Myocyte (in vitro differentiated cells): ENCODE results near the gene IKBKG. TPM values are rescaled to one million over a fixed set of nuclear protein-coding genes. Genes with fewer than 3 reads are reported as not detected.
"Not testable (repeated sequence)": the region's sequence is repeated elsewhere in the genome, so short reads cannot be mapped to it uniquely, and the experiment has no call there.

Experiments used
- DNase-seq: peaks from one replicate; pipeline ENCODE4 v3.0.0-alpha.2; 2012; ENCODE audit warnings: low read depth
- total RNA-seq: library from RNA; depleted of rRNA; stranded (reverse); fragments of >200 nt; gene quantifications from 2 replicates; pipeline ENCODE4 v1.2.3, GENCODE V29; 2014

IKBKG gene
- total RNA-seq, 1 donor from 2014 or later: 14.0 TPM

DNA sequence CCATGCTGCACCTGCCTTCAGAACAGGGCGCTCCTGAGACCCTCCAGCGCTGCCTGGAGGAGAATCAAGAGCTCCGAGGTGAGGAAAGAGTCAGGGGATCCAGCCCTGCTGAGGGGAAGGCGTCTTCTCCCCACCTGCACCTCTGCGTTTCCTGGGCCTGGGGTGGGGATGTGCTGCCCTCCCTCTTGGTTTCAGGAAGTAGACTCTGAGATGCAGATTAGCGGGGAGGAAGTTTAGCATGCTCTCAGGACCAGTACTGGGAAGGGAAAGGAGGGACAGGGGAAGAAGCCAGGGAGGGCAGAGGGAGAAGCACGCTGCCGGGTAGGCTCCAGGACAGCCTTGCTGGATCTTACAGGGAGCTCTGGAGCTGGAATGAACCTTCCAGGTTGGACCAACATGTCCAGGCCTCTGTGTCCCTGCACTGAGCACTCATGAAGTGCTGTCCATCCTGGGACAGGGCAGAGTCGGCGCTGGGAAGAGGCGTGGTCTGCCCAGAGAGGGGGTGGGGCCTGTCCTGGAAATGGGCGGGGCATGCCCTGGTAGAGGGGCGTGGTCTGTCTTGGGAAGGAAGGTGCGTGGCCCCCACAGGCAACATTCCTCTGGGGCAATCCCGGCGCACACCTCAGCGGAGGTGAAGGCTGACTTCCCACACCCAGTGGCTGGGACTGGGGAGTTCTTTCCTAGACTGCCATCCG lies 4.8 kb downstream of the IKBKG start:
- not testable (repeated sequence) for DNase-seq

DNA sequence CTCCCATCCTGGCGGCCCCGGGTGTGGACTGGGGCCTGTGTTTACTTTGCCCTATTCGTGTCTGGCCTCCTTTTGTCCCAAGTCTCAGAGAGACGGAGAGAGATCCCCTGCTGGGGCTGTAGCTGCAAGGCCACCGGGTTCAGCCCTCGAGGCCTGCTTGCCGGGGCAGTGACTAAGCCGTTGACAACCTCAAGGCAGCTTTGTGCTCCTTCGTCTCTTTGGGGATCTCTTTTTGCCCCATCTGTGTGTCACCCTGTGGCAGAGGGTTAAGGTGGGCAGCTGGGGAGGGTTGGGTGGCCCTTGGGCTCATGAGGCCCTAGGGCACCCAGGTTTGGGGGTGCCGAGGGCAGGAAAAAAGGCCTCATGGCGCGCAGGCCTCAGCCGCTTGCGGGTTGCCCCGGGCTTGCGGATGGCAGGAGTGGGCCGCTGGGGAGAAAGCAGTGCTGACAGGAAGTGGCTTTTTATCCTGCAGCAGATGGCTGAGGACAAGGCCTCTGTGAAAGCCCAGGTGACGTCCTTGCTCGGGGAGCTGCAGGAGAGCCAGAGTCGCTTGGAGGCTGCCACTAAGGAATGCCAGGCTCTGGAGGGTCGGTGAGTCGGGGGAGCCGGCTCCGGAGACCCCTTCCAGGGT lies 10.8 kb downstream of the IKBKG start:
- not testable (repeated sequence) for DNase-seq

DNA sequence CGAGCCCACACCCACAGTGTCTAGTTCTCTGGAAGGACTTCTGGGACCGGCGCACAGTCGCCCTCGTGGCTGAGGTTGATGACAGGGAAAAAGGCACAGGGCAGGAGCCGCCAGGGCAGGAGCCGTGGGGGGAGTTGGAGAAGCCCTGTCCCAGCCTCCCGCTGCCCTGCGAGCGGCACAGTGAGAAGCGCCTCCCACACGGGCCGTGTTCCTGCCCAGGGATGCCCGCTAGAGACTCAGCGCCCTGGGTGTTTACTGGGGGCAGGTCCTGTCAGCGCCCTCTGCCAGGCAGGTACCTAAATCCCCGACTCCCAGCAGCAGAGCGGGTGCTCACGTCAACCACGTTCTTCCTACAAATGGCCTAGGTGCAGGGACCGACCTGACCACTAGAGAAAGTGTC lies 11.5 kb downstream of the IKBKG start:
- DNase-seq: not testable (repeated sequence)

DNA sequence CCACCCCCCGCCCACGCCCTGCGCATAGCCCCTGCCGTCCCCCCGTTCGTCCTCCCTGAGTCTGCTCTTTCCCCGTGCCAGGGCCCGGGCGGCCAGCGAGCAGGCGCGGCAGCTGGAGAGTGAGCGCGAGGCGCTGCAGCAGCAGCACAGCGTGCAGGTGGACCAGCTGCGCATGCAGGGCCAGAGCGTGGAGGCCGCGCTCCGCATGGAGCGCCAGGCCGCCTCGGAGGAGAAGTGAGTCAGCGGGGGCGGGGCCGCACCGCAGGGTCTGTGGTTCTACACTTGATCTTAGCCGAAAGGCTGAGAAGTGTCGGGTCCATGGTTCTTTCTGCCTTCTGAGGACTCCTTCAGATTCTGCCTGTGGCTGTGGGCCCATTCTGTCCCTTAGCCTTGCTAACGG lies 12.9 kb downstream of the IKBKG start:
- DNase-seq: not testable (repeated sequence)

DNA sequence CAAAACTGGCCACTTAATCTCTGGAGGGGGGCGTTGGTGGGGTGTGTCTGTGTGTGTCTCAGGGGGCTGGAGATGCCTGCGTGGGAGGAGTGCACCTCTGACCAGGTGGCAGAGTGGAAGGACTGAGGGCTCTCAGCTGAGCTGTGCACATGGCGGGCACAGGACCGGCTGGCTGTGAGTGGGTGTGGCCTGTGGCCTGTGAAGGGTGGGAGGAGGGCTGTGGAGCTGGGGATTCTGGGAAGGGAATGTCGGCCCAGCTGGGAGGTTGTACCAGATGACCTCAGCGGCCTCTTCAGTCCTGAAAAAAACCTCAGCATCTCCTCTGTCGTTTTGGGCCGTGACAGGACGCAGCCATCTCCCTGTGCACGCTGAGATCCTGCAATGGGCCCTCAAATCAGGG lies 14.9 kb downstream of the IKBKG start:
- not testable (repeated sequence) for DNase-seq

DNA sequence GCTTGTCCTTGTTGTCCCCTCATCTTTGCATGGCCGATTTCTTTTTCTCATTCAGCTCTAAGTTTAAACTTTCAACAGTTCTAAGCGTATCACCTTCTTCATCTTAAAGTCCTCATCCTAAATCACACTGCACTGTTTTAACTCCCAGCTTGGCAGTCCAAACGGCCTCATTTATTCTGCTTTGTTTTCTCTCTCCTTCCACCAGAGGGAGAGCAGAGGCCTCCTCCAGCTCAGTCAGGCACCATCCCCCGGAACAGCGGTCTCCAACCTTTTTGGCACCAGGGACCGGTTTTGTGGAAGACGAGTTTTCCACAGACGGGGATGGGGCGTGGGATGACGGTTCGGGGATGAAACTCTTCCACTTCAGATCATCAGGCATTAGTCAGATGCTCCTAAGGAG lies 22.9 kb downstream of the IKBKG start:
- DNase-seq: not testable (repeated sequence)

DNA sequence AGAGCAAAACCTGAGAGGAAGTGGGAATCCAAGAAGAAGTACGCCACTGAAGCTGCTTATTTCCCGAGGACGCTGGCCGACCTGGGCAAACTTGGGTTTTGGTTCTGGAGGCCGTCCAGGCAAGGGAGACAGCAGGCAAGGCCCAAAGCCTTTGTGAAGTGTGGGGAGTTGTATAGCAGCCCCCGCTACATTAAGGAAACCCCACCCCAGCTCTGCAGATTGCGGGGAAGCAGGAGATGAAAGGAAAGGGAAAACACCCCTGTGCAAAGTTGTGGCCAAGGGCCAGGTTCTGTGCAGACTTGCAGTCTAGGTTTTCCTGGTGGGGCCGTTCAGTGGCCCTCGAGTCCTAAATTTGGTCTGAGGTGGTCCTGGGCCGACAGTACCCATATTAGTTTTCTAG lies 25.6 kb downstream of the IKBKG start:
- not testable (repeated sequence) for DNase-seq

DNA sequence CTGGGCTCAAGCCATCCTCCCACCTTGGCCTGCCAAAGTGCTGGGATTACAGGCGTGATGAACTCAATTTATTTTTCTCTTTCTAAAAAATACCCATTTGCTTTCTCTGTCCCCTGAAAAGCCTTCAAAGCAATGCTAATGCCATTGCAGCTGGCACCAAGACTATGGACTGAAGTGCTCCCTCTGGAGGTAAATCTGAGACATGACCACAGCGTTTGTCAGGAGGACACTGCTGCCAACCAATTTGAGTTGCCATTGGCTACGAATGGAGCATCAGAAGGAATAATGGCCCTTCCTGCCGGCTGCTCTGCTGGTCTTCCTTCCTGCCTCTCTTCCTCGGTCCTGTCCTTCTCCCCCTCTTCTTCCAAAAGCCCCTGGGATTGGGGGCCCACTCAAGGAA lies 27.7 kb downstream of the IKBKG start:
- not testable (repeated sequence) for DNase-seq

DNA sequence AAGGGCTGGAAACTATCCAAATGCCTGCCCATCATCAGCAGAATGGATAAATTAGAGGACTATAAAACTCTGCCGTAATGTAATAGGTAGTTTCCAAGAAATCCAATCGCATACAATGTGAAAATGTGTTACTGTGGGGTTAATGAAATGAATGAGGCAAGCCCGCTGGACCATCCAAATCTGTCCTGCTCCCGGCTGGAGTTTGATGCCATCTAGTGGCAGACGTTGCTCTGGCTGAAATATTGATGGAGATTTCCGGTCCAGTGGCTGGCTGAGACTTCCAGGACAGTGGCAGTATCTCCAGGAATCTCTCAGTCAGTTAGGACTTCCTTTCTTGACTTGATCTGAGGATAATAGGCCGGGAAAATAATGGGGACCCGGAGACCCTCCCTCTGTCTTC lies 35.6 kb downstream of the IKBKG start:
- not testable (repeated sequence) for DNase-seq

DNA sequence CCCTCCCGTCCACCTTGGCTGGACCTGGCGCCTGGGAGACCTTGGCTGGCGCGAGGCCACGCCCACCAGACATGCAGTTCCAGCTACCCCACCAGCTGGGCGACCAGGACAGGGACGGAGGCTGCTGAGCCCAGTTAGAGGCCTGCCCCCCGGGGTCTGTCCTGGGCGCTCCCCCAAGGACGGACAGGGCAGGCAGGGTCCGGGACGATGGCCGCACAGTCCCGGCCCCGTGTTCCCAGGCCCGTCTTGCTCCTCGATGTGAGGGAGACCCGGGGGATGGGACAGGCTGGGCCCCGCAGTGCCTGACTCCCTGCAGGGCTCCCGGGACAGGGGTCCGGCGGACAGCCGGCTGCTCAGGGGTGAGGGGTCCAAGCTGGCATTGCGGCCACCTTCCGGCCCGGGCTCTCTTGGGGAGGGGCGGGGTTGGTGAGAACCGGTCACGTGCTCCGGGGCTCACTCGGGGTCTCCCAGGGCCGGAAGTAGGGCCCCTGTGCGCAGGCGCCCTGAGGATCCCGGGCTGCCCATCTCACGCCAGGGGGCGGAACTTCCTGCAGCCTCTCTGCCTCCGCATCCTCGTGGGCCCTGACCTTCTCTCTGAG lies 37.3 kb downstream of the IKBKG start, which contains the start of gene CTAG1A:
CTAG1A (plus strand) TSS at position 549 of the 599 bp plus-strand sequence. CDS start 74 bp downstream, outside the sequence.
- not testable (repeated sequence) for DNase-seq

DNA sequence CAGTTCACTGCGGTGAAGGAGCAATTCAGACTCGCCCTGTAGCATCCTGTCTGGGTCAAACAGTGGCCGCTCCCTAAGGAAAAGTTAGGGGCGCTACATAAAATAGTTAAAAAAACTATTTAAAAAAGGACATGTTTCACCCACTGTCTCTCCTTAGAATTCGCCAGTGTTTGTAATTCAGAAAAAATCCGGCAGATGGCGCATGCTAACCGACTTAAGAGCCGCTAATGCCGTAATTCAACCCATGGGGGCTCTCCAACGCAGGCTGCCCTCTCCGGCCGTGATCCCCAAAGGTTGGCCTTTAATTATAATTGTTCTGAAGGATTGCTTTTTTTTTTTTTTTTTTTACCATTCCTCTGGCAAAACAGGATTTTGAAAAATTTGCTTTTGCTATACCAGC lies 43.0 kb downstream of the IKBKG start:
- not testable (repeated sequence) for DNase-seq

DNA sequence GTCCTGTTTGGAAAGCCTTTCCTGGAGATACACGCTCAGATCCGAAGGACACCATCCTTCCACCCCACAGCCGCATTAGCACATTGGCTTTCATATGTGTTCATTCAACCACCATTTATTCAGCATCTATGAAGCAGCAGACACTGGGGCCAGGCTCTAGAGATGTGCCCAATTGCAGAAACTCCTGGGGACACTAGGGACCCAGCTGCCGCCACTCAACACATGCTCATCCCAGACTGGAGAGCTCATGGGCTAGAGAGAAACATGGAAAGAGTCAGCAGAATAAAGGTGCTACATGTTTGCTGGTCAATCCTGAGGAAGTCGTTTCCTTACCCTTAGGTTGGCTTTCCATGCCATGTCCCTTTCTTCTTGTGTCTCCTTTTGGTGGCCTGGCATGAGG lies 45.1 kb downstream of the IKBKG start:
- no peak for DNase-seq

DNA sequence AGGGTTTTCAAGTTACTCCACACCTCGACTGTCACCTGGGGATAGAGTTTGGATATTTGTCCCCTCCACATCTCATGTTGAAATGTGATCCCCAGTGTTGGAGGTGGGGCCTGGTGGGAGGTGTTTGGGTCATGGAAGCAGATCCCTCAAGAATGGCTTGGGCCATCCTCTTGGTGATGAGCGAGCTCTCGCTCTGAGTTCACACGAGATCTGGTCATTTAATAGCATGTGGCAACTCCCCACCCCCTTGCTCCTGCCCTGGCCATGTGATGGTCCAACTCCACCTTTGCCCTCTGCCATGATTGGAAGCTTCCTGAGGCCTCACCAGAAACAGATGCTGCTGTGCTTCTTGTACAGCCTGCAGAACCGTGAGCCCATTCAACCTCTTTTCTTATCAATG lies 45.8 kb downstream of the IKBKG start:
- DNase-seq: no peak

DNA sequence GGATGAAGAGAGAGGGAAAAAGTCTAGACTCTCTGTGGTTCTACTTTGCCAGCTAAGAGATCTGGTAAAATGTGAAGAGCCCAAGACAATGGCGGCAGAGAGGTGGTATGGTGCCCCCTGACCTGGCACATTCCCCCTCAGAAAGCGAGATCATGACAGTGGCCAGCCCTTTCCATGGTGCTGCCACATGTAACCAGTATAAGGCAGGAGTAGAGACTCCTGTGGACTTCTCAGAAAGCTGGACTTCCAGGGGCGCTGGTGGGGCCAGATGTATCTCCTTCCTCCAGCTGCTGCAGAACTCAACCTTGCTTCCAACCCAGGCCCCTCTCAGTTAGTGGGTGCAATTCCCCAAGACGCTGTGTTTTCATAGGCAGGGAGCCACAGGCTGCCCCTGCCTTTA lies 47.1 kb downstream of the IKBKG start:
- DNase-seq: no peak

DNA sequence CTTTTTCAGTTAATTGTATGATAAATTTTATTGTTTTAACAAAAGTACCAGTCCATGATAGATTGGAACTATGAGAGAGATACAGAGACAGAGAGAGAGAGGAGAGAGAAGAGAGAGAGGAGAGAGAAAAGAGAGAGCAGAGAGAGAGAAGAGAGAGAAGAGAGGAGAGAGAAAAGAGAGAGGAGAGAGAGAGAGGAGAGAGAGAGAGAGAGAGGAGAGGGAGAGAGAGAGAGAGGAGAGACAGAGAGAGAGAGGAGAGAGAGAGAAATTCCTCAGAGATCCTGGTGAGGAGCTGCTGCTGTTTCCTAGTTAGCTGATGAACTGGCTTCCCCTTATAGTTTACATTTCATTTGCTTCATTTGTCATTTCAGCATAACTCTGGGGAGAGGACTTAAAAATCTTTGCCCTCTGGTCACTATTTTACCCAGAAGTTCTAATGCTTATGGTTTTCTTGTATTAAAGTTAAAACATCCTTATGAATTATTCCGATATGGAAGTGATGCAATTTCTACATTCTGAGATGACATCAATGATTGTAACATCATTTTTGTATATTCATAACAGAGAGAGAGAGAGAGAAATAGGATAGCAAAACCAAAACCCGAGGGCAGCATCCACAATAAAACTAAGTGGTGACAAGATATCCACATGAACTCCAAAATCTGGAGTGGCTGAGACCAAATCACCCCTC lies 48.3 kb downstream of the IKBKG start:
- no peak for DNase-seq

DNA sequence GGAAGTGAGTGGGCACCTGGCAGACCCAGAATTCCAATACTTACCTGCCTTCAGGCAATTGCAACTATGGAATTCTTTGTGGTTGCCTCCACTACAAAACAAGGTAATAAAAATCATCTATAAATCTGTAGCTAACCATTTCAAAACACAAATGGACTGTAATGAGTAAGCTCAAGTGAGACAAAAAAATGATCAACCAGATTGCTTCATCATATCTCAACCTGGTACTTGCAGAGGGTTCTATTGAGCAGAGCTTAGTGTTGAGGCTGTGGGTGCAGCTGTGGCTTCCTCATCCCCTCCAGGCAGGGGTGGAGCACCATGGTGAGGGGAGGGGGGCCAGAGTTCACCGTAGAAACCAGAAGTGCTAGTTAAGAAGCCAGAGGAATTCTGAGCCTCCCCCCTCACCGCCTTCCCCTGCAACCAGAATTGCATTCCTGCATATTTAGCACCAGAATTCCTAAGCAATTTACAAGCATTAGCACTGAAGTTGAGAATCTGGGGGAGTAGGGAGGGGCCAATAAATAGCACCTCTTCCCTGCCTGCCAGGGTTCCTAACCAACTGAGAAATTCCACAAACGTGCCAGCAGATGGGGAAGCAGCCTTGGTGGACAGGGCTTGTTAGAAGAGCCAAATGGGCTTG lies 49.0 kb downstream of the IKBKG start:
- peak; percentile 47 for DNase-seq

DNA sequence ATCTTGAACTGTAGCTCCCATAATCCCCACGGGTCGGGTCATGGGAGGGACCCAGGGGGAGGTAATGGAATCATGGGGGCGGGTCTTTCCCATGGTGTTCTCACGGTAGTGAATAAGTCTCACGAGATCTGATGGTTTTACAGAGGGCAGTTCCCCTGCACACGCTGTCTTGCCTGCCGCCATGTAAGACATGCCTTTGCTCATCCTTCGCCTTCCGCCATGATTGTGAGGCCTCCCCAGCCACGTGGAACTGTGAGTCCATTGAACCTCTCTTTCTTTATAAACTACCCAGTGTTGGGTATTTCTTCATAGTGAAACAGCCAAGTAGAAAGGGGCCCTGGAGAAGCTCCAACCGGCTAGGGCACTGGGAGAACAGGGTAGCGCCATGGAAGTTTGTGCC lies 49.8 kb downstream of the IKBKG start:
- DNase-seq: no peak

DNA sequence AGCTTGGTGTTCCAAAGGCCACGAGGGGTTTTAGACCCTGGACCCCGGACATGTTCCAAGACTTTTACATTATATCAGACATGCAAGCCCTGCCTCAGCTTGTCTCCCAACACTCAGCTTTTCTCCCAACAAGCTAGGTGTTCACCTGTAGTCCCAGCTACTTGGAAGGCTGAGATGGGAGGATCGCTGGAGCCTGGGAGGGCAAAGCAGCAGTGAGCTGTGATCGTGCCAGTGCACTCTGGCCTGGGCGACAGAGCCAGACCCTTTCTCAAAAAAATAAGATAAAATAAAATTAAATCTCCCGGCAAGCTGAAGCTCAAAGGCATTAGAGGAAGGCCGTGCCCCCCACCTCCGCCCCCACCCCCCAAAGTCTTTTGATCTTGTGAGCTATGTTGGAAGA lies 51.2 kb downstream of the IKBKG start:
- no peak for DNase-seq

DNA sequence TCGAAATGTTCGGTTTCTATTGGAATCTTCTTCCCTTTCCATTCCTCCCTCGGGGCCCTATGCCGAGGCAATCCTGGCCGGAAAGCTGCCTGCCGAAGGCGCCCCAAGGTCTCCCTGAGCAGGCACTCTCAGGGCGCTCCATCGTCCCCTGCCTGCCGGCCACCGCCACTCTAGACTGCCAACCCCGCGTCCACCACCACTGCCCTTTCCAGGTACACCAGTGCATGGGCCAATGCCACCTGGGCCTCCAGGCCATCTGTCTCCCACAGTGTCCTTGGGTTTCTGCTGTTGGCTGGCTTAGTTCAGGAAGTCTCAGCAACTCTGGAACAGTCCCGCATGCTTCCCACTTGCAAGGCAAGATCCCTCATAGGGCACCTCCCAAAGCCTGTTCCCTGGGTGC lies 52.1 kb downstream of the IKBKG start:
- no peak for DNase-seq

DNA sequence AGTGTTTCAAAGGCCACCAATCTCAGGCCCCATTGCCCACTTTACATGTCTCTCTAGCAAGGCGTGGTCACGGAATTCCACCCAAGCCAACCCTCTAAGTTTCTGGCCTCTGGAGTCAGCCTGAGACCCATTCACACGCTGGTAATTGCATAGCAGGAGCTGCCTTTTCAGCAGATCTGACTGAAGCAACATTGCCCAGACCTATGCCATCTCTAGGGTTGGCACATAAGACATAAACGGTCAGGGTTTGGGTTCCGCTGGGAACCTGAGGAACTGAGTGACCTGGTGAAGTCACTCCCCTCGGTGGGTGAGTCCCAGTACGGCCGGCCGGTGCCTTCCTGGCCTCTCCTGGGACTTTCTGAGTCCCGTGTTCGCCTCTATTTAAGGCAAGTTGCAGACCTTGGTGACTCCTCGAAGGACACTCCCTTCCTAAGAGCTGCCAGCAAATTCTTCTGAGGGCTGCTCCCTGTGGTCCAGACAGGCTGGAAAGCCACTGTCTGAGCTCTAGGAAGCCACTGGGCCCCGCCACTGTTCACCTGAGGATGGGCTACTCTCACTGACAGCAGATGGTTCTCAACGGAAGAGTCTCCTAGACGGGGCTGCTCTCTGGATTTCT lies 53.4 kb downstream of the IKBKG start:
- peak; percentile 86 for DNase-seq

DNA sequence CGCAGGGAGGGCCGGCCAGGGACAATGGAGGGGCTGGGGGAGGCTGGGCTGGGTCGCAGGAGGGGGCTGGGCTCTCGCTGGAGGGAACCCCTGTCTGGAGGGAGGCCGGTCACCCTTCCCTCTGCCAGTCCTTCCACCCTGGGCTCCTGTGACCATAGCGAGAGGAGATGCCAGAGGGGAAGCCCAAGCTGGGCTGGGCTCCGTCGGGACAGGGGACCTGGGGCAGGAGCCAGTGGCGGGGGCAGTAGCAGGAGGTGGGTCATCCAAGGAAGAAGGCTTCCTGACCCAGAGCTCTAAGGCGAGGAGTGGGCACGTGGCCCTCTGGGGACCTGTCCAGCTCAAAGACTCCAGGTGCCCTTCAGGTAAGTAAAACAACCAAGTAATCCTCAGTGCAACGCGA lies 54.8 kb downstream of the IKBKG start:
- no peak for DNase-seq
